Retinal pigment epithelial cell (primary cell): Measurements from ENCODE around the gene PLEKHA7.

ENCODE experiments used
- DNase-seq: peaks from one replicate; pipeline ENCODE4 v3.0.0-alpha.2; 2010; ENCODE audit warnings: low read depth
- H3K4me3 ChIP-seq: 2 replicates; pipeline ENCODE4 v1.5.1; 2011; ENCODE audit warnings: mild to moderate bottlenecking, low read length, control low read depth, moderate library complexity
- TF ChIP-seq, protein P1 (sequence below): conservative IDR thresholded peaks from 2 replicates; pipeline ENCODE4 v1.5.1; 2011; ENCODE audit warnings: low read depth, low read length, control low read depth, inconsistent platforms

Gene PLEKHA7

DNA sequence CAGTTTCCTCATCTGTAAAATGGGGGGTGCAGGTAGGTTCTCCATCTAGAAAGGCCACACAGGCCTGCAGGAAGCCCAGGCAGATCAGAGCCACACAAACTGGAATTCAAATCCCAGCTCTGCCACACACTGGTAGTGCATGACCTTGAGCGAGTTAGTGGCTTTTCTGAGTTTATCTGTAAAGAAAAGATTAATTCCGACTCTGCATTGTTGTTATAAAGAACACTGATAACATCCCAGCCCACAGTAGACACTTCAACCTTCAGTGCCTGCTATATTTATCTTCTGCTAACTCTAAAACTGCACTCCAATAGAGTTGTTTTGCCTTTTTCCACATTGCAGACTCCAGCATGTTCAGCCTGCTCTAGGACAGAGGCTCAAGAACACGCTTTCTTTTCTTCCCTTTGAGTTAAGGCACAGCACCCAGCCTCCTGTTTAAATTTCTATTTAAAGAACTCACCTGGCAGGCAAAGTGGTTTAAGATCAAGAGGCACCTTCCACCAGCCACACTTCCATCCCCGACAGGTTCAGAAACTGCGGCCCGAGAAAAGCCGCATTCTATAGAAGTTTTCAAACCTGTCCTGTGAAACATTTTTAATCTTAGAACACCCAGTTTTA lies 133.9 kb downstream of the PLEKHA7 start:
- TF ChIP-seq, protein P1, sequence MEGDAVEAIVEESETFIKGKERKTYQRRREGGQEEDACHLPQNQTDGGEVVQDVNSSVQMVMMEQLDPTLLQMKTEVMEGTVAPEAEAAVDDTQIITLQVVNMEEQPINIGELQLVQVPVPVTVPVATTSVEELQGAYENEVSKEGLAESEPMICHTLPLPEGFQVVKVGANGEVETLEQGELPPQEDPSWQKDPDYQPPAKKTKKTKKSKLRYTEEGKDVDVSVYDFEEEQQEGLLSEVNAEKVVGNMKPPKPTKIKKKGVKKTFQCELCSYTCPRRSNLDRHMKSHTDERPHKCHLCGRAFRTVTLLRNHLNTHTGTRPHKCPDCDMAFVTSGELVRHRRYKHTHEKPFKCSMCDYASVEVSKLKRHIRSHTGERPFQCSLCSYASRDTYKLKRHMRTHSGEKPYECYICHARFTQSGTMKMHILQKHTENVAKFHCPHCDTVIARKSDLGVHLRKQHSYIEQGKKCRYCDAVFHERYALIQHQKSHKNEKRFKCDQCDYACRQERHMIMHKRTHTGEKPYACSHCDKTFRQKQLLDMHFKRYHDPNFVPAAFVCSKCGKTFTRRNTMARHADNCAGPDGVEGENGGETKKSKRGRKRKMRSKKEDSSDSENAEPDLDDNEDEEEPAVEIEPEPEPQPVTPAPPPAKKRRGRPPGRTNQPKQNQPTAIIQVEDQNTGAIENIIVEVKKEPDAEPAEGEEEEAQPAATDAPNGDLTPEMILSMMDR: no peak
- DNase-seq: no peak

DNA sequence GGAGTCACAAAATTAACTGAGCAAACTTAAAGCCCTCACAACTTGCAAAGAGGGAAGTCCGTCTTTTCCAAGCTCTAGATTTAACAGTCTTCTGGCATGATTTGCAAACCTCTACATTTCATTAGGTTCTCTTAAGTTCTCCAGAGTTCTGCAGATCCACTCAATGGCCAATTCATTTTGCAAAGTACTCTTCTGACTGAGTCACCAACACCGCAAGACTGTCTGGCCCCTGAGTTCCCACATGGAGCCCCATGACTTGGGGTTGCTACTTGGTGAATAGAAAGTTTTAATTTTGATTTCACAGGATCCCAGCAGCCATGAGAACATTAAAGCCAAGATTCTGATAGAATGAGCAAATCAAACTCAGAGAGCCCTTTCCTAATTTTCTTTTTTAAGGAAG lies 134.5 kb downstream of the PLEKHA7 start:
- no peak for DNase-seq
- no peak overlapping the region for H3K4me3 ChIP-seq
- TF ChIP-seq, protein P1: no peak

More for the DNA sequence above, 133.9 kb downstream of the PLEKHA7 start:
- H3K4me3 ChIP-seq: no peak overlapping the region

DNA sequence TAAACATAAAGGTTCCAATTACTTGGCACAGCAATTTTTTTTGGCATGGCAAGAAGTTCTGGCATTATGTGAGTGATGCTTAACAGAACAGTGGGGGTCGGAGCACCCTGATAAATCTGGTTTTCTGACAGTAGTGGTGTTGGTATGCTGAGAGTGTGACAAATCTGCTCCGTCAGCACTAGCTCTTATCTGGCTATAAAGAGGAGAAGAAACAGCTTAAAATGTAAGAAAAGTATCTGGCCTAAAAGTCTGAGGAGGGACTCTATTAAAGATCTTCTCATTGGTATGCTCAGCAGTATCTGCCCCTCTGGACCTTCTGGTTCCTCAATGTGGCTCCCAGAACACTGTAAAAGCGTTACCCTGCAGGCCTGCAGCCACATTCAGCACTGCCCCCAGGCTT lies 137.4 kb downstream of the PLEKHA7 start:
- DNase-seq: no peak
- H3K4me3 ChIP-seq: no peak overlapping the region
- TF ChIP-seq, protein P1: no peak

DNA sequence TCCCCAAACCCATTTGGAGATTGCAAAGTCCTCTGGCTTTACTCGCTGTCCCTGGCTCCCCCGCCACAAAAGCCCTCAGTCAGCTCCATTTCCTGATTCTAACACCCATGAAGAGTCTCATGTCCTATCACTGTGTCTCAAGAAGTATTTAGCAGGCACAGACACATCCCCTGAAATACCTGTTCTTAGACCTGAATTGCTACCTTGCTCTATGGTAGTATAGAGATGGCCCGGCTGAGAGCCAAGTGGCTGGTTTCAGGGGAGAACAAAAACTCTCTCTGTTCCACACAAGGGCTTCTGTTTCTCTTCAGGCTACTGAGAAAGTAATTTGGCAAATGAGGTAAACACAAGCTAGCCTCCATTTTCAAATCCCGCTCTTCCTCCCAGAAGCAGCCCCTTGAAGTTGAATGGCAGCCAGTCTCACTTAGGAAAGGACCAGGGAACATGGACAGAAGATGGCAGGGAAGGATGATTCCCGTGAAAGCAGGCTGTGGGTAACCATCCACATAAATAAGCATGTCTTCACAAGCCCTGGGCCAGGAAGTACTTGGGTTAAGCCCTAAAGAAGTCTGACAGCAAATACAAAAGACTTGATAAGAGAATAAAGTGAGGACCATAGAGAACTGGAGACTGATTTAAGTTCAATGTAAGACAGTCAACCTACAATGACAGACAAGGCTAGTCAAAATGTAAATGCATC lies 138.0 kb downstream of the PLEKHA7 start:
- TF ChIP-seq, protein P1: no peak
- H3K4me3 ChIP-seq: no peak overlapping the region
- no peak for DNase-seq

DNA sequence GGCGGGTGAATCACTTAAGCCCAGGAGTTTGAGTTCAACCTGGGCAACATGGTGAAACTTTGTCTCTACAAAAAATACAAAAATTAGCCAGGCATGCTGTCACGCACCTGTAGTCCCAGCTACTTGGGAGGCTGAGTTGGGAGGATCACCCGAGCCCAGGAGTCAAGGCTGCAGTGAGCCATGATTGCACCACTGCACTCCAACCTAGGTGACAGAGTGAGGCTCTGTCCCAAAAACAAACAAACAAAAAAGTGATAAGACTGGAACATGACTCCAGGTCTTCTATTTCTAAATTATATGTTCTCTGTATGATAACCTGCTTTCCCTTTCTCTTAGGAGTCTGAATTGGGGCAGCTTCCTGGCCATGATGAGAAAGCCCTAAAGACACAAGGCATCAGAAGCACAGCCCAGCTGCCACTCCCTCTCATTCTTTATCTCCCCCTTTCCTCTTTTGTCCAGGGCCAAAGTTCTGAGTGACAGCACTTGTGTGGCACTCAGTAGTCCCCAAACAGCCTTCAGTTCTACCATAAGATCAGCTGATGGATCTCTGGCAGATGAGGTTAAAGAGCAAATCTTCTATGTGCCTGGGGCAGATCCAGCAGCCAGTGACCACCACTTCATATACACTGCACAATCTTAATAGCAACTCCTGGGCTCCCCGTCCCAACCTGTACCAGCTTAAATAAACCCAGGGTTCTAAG lies 139.8 kb downstream of the PLEKHA7 start:
- TF ChIP-seq, protein P1: no peak
- H3K4me3 ChIP-seq: no peak overlapping the region
- no peak for DNase-seq

DNA sequence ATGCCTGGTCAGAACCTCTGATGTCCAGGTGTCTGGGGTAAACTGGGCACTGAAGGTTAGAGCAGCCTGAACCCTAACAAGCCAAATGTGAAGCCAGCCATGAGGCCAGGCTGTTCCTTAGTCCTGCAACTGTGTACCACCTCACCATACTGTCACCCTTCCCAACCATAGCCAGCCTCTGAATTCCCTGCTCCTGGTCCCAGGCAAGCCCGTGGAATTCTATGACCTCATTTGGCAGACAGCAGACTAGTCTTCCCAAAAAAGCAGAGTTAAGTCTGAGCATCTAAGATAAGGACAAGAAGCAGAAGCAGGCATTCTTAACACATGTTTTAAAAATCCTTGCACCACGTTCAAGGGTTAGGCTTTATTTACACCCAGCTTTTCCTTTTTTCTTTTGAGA lies 140.9 kb downstream of the PLEKHA7 start:
- H3K4me3 ChIP-seq: no peak overlapping the region
- no peak for DNase-seq
- TF ChIP-seq, protein P1: no peak
